ENCODE data around the gene CCDC7. TPM values are rescaled to one million over a fixed set of nuclear protein-coding genes. Genes with fewer than 3 reads are reported as not detected.

Gene CCDC7
- total and polyA plus RNA-seq, 2 experiments from 2014 or later = 2.2 TPM

DNA sequence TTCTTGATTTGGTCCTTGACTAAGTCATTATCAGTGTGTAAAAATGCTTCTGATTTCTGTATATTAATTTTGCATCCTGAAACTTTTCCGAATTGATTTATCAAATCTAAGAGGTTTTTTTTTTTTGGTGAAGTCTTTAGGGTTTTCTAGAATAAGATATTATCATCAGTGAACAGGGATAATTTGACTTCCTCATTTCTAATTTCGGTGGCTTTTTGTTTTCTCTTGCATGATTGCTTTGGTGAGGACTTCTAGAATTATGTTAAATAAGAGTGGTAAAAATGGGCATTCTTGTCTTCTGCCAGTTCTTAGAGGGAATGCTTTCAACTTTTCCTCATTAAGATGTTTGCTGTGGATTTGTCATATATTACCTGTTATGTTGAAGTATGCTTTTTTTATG is 170.5 kb downstream of the CCDC7 start:
- Histone ChIP-seq H3K9me3 (ENCODE audit: low read depth) (no peaks in the 10 kb centered on the region), H3K27ac (no peak overlapping the region), H3K4me1 (ENCODE audit: insufficient read depth) (no peaks in the 10 kb centered on the region), H3K4me2 (ENCODE audit: unreplicated experiment) (no peak overlapping the region), H3K36me3 (ENCODE audit: low read depth) (0 out of 2 replicates have a peak, but pooled peaks cover 6% of the 10 kb centered on the region), H3K9me2 (ENCODE audit: insufficient read depth) (no peaks in the 10 kb centered on the region), H4K20me1 (ENCODE audit: insufficient read depth) (no peaks in the 10 kb centered on the region), H3F3A (ENCODE audit: insufficient read depth) (no peaks in the 10 kb centered on the region), H3K4me3 (no peak overlapping the region), H3K27me3 (replicated peaks; ENCODE audit: insufficient read depth) (no peaks in the 10 kb centered on the region), H3K9ac (no peak overlapping the region), H3K79me2 (ENCODE audit: insufficient read depth) (no peaks in the 10 kb centered on the region), H2AFZ (no peak overlapping the region)
- 35 to 36% methylated on average over 2 of the region's 2 CpGs for WGBS, 2 experiments (ENCODE audit: low coverage in 1 of 2, low lambda C conversion rate in 2 of 2, missing lambda C conversion rate in 2 of 2)
- TF ChIP-seq EZH2phosphoT487 (IDR thresholded peaks at IDR 0.05; ENCODE audit: insufficient read depth, low read depth) (no peak), EZH2 (IDR thresholded peaks at IDR 0.05; ENCODE audit: insufficient read depth, poor library complexity, severe bottlenecking) (no peak)
- in situ Hi-C loops (cut with MboI) = no loop called here
- no peak for DNase-seq

DNA sequence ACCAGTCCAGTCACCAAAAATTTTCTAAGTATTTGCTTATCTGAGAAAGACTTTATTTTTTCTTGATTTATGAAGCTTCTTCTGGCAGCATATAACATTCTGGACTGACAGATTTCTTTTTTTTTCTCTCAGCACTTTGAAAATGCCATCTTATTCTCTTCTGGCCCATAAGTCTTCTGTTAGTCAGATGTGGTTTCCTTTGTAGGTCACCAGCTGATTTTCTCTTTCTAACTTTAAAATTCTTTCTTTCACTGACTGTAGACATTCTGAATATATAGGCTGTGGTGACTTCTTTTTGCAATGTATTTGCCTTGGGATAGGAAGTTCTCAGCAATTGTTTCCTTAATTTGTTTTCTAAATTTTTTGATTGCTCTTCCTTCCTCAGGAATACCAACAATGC is 172.5 kb downstream of the CCDC7 start:
- no peak overlapping the region for H3K4me2 ChIP-seq (ENCODE audit: unreplicated experiment)
- H3K4me1 ChIP-seq (ENCODE audit: insufficient read depth) = no peaks in the 10 kb centered on the region
- no peaks in the 10 kb centered on the region for H3K27me3 ChIP-seq (replicated peaks; ENCODE audit: insufficient read depth)
- 0 out of 2 replicates have a peak, but pooled peaks cover under 1% of the 10 kb centered on the region for H3K36me3 ChIP-seq (ENCODE audit: low read depth)
- in situ Hi-C loops (cut with MboI) = no loop called here
- H3K4me3 ChIP-seq = no peak overlapping the region
- H3K9me3 ChIP-seq (ENCODE audit: low read depth) = no peaks in the 10 kb centered on the region
- no peak for DNase-seq
- no peak for TF ChIP-seq EZH2phosphoT487 (IDR thresholded peaks at IDR 0.05; ENCODE audit: insufficient read depth, low read depth)
- no peak for TF ChIP-seq EZH2 (IDR thresholded peaks at IDR 0.05; ENCODE audit: insufficient read depth, poor library complexity, severe bottlenecking)
- no peaks in the 10 kb centered on the region for H4K20me1 ChIP-seq (ENCODE audit: insufficient read depth)
- H2AFZ ChIP-seq = no peak overlapping the region
- no peak overlapping the region for H3K27ac ChIP-seq
- H3F3A ChIP-seq (ENCODE audit: insufficient read depth) = no peaks in the 10 kb centered on the region
- no peak overlapping the region for H3K9ac ChIP-seq
- H3K79me2 ChIP-seq (ENCODE audit: insufficient read depth) = no peaks in the 10 kb centered on the region
- no peaks in the 10 kb centered on the region for H3K9me2 ChIP-seq (ENCODE audit: insufficient read depth)

DNA sequence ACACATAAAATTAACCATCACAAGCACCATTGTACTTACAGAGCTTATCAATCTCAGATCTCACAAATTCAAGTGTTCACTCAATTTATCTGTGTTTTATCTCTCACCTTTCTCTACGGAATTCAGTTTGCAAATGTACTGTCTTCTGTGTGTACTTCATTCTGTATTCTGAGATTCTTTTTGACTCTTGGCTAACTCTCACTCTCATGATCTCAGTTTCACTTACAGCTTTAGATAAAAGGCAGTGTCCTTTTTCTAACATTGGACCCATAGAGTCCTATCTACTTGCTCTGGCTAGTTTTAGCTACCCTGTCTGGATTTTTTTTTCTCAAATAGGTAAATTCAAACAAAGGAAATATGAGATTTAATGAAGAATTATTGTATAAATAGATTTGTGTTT is 176.0 kb downstream of the CCDC7 start:
- H3K9me3 ChIP-seq (ENCODE audit: low read depth) = no peaks in the 10 kb centered on the region
- H3K79me2 ChIP-seq (ENCODE audit: insufficient read depth) = no peaks in the 10 kb centered on the region
- in situ Hi-C loops (cut with MboI) = no loop called here
- H3K9ac ChIP-seq = no peak overlapping the region
- H2AFZ ChIP-seq = no peak overlapping the region
- no peak for DNase-seq
- WGBS, 2 experiments (ENCODE audit: low coverage in 1 of 2, low lambda C conversion rate in 2 of 2, missing lambda C conversion rate in 2 of 2) = 59 to 76% methylated on average over 1 of the region's 1 CpG
- no peak for TF ChIP-seq EZH2 (IDR thresholded peaks at IDR 0.05; ENCODE audit: insufficient read depth, poor library complexity, severe bottlenecking)
- no peak for TF ChIP-seq EZH2phosphoT487 (IDR thresholded peaks at IDR 0.05; ENCODE audit: insufficient read depth, low read depth)
- no peak overlapping the region for H3K27ac ChIP-seq
- no peaks in the 10 kb centered on the region; the same call in 1 of the 2 replicates for H3K36me3 ChIP-seq (ENCODE audit: low read depth)
- no peaks in the 10 kb centered on the region for H3F3A ChIP-seq (ENCODE audit: insufficient read depth)
- H3K9me2 ChIP-seq (ENCODE audit: insufficient read depth) = no peaks in the 10 kb centered on the region
- H3K27me3 ChIP-seq (replicated peaks; ENCODE audit: insufficient read depth) = no peaks in the 10 kb centered on the region
- no peaks in the 10 kb centered on the region for H3K4me1 ChIP-seq (ENCODE audit: insufficient read depth)
- no peak overlapping the region for H3K4me3 ChIP-seq
- H3K4me2 ChIP-seq (ENCODE audit: unreplicated experiment) = no peak overlapping the region
- H4K20me1 ChIP-seq (ENCODE audit: insufficient read depth) = no peaks in the 10 kb centered on the region

DNA sequence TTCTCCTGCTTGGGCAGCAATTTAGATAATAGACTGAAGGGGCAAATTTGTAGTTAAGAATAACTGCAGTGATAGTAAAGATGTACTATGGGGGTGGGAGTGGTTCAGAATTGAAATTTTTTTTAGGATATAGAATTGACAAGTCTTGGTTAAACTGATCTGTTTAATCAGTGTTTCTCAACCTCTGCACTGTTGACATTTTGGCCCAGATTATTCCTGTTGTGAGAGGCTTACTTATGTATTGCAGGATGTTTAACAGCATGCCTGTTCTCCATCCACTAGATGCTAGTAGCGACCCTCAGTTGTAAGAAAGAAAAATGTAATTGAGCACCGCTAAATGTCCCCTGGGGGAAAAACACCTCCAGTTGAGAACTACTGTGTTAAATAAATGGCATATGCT is 176.5 kb downstream of the CCDC7 start:
- H3K9ac ChIP-seq = no peak overlapping the region
- no peak overlapping the region for H3K4me3 ChIP-seq
- H3F3A ChIP-seq (ENCODE audit: insufficient read depth) = no peaks in the 10 kb centered on the region
- no peak for DNase-seq
- no peak for TF ChIP-seq EZH2 (IDR thresholded peaks at IDR 0.05; ENCODE audit: insufficient read depth, poor library complexity, severe bottlenecking)
- no peak for TF ChIP-seq EZH2phosphoT487 (IDR thresholded peaks at IDR 0.05; ENCODE audit: insufficient read depth, low read depth)
- H3K4me2 ChIP-seq (ENCODE audit: unreplicated experiment) = no peak overlapping the region
- no peaks in the 10 kb centered on the region for H3K79me2 ChIP-seq (ENCODE audit: insufficient read depth)
- WGBS, 2 experiments (ENCODE audit: low coverage in 1 of 2, low lambda C conversion rate in 2 of 2, missing lambda C conversion rate in 2 of 2) = 92 to 96% methylated on average over 2 of the region's 2 CpGs
- H3K9me3 ChIP-seq (ENCODE audit: low read depth) = peaks cover 2% of the 10 kb centered on the region
- in situ Hi-C loops (cut with MboI) = no loop called here
- no peaks in the 10 kb centered on the region for H3K9me2 ChIP-seq (ENCODE audit: insufficient read depth)
- no peak overlapping the region for H3K27ac ChIP-seq
- no peaks in the 10 kb centered on the region for H3K4me1 ChIP-seq (ENCODE audit: insufficient read depth)
- H3K27me3 ChIP-seq (replicated peaks; ENCODE audit: insufficient read depth) = no peaks in the 10 kb centered on the region
- no peaks in the 10 kb centered on the region for H4K20me1 ChIP-seq (ENCODE audit: insufficient read depth)
- H2AFZ ChIP-seq = no peak overlapping the region
- H3K36me3 ChIP-seq (ENCODE audit: low read depth) = no peaks in the 10 kb centered on the region; the same call in 1 of the 2 replicates

DNA sequence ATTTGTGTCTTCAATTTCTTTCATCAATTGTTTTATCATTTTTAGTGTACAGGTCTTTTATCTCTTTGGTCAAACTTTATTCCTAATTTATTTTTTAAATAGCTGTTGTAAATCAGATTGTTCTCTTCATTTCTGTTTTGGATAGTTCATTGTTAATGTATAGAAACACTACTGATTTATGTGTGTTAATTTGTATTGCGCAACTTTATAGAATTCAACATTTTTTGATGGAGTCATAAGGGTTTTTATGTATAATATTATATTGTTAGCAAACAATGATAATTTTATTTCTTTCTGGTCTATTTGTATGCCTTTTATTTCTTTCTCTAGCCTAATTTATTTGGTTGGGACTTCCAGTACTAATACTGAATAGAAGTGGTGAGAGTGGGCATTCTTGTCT is 181.2 kb downstream of the CCDC7 start:
- no peaks in the 10 kb centered on the region for H3F3A ChIP-seq (ENCODE audit: insufficient read depth)
- H3K4me1 ChIP-seq (ENCODE audit: insufficient read depth) = no peaks in the 10 kb centered on the region
- H3K27ac ChIP-seq = no peak overlapping the region
- H3K36me3 ChIP-seq (ENCODE audit: low read depth) = no peaks in the 10 kb centered on the region; the same call in 1 of the 2 replicates
- 96 to 100% methylated on average over 1 of the region's 1 CpG for WGBS, 2 experiments (ENCODE audit: low coverage in 1 of 2, low lambda C conversion rate in 2 of 2, missing lambda C conversion rate in 2 of 2)
- H3K9ac ChIP-seq = no peak overlapping the region
- no peak overlapping the region for H3K4me3 ChIP-seq
- H3K9me3 ChIP-seq (ENCODE audit: low read depth) = peaks cover 3% of the 10 kb centered on the region
- TF ChIP-seq EZH2phosphoT487 (IDR thresholded peaks at IDR 0.05; ENCODE audit: insufficient read depth, low read depth) = no peak
- no peak for TF ChIP-seq EZH2 (IDR thresholded peaks at IDR 0.05; ENCODE audit: insufficient read depth, poor library complexity, severe bottlenecking)
- H3K27me3 ChIP-seq (replicated peaks; ENCODE audit: insufficient read depth) = no peaks in the 10 kb centered on the region
- H3K9me2 ChIP-seq (ENCODE audit: insufficient read depth) = no peaks in the 10 kb centered on the region
- no peak for DNase-seq
- H2AFZ ChIP-seq = no peak overlapping the region
- H3K79me2 ChIP-seq (ENCODE audit: insufficient read depth) = no peaks in the 10 kb centered on the region
- no peak overlapping the region for H3K4me2 ChIP-seq (ENCODE audit: unreplicated experiment)
- in situ Hi-C loops (cut with MboI) = no loop called here
- H4K20me1 ChIP-seq (ENCODE audit: insufficient read depth) = no peaks in the 10 kb centered on the region

Data from GM23248 (cell line).